Measurements from ENCODE around the gene BICD1. TPM values are rescaled to one million over a fixed set of nuclear protein-coding genes. Genes with fewer than 3 reads are reported as not detected.

BICD1 gene
- 36.9 to 40.9 TPM (median 38.6 TPM) in 3 replicates for total RNA-seq

DNA sequence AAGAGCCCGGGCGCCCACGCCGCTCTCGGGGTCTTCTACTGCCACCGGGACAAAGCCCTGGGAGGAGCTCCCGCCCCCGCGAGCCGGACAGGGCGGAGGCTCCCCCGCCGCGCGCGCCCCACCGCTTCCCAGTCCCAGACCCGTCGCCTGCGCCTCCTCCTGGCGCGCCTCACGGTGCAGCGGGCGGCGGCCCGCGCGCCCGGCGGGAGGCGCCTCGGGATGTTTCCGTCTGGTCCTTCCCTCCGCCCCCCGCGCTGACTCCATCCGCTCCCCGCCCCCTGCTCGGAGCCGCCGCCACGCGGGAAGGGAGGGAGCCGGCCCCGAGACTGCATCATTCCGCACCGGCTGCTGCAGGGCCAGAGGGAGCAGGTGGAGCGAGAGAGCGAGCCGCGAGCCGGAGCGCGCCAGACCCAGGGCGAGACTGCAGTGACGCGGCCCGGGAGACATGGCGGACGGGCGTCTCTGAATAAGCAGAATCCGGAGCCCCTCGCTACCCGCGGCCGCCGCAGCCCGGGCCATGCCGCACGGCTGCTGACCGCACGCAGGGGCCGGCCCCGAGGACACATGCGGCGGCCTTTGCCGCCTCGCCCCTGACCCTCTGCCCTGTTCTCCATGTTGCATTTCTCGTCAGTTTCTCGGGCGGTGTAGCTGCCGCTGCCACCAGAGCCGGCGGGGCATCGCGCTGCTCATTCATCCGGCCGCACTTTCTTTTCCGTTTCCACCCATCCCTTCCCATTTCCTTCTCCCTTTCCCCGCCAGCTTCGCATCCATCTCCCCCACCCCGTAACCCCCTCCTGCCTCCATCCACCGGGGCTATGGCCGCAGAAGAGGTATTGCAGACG lies at the start of gene BICD1:
Gene BICD1 (plus strand): TSS at position 331 of the 842 bp plus-strand sequence. CDS start 485 bp downstream, at position 816.
- Mint-ChIP-seq H3K27ac (peak within 1 kb of the TSS; percentile 95), H3K27me3 (ENCODE audit: low read depth) (no peaks in the 10 kb centered on the region), H3K4me1 (peaks cover 28% of the 10 kb centered on the region), H3K9me3 (no peaks in the 10 kb centered on the region), H3K4me3 (peak within 1 kb of the TSS; percentile 87), H3K36me3 (no peaks in the 10 kb centered on the region)
- DNase-seq (ENCODE audit: low spot score in 2 of 2, unreplicated experiment in 2 of 2), result peak; percentile 73 to 81
- TF ChIP-seq, protein P1, sequence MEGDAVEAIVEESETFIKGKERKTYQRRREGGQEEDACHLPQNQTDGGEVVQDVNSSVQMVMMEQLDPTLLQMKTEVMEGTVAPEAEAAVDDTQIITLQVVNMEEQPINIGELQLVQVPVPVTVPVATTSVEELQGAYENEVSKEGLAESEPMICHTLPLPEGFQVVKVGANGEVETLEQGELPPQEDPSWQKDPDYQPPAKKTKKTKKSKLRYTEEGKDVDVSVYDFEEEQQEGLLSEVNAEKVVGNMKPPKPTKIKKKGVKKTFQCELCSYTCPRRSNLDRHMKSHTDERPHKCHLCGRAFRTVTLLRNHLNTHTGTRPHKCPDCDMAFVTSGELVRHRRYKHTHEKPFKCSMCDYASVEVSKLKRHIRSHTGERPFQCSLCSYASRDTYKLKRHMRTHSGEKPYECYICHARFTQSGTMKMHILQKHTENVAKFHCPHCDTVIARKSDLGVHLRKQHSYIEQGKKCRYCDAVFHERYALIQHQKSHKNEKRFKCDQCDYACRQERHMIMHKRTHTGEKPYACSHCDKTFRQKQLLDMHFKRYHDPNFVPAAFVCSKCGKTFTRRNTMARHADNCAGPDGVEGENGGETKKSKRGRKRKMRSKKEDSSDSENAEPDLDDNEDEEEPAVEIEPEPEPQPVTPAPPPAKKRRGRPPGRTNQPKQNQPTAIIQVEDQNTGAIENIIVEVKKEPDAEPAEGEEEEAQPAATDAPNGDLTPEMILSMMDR (IDR thresholded peaks at IDR 0.05; ENCODE audit: unreplicated experiment), result no peak

DNA sequence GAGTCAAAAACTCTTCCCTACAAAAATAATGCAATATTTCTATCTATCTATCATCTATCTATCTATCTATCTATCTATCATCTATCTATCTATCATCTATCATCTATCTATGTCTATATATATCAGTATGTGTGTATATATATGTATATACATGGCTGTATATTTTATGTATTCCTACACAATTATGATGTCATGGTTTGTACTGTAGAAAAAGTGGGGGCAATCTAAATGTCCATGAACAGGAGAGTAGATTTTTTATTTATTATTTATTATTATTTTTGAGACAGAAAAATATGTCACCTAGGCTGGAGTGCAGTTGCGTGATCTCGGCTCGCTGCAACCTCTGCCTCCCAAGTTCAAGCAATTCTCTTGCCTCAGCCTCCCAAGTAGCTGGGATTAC lies 45.6 kb upstream of the BICD1 start:
- no peak for DNase-seq (ENCODE audit: low spot score in 2 of 2, unreplicated experiment in 2 of 2)
- Mint-ChIP-seq H3K27ac (no peak overlapping the region), H3K4me3 (no peak overlapping the region), H3K36me3 (no peaks in the 10 kb centered on the region), H3K9me3 (no peaks in the 10 kb centered on the region), H3K4me1 (peaks cover 13% of the 10 kb centered on the region), H3K27me3 (ENCODE audit: low read depth) (no peaks in the 10 kb centered on the region)
- TF ChIP-seq, protein P1 (IDR thresholded peaks at IDR 0.05; ENCODE audit: unreplicated experiment), result no peak

DNA sequence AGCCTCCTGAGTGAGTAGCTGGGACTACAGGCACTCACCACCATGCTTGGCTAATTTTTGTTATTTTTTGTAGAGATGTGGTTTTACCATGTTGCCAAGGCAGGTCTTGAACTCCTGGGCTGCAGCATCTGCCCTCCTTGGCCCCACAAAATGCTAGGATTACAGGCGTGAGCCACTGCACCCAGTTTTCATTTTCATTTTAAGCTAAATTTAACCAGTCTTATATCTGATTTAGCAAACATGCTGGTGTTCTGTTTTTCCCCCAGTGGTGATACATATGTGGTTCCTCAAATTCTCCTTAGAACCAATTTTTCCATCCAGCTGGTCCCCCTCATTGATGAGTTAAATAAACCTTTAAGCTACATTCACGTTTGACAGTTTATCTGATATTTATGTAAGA lies 43.8 kb upstream of the BICD1 start:
- no peaks in the 10 kb centered on the region for H3K36me3 Mint-ChIP-seq
- H3K4me1 Mint-ChIP-seq, result peaks cover 13% of the 10 kb centered on the region
- TF ChIP-seq, protein P1 (IDR thresholded peaks at IDR 0.05; ENCODE audit: unreplicated experiment), result no peak
- no peak overlapping the region for H3K27ac Mint-ChIP-seq
- no peaks in the 10 kb centered on the region for H3K27me3 Mint-ChIP-seq (ENCODE audit: low read depth)
- H3K9me3 Mint-ChIP-seq, result no peaks in the 10 kb centered on the region
- DNase-seq (ENCODE audit: low spot score in 2 of 2, unreplicated experiment in 2 of 2), result no peak
- H3K4me3 Mint-ChIP-seq, result no peak overlapping the region

DNA sequence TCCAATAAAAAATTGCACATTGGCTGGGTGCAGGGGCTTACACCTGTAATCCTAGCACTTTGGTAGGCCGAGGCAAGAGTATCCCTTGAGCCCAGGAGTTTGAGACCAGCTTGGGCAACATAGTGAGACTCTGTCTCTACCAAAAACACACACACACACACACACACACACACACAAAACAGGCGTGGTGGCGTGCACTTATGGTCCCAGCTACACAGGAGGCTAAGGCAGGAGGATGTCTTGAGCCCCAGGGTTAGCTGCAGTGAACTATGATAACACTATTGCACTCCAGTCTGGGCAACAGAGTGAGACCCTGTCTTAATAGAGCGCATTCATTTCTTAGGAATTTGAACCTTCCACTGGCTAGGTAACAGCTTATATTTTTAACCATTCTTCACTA lies 42.9 kb upstream of the BICD1 start:
- Mint-ChIP-seq H3K27me3 (ENCODE audit: low read depth) (no peaks in the 10 kb centered on the region), H3K27ac (no peak overlapping the region), H3K36me3 (no peaks in the 10 kb centered on the region), H3K4me3 (no peak overlapping the region), H3K4me1 (peaks cover 12% of the 10 kb centered on the region), H3K9me3 (no peaks in the 10 kb centered on the region)
- TF ChIP-seq, protein P1 (IDR thresholded peaks at IDR 0.05; ENCODE audit: unreplicated experiment), result no peak
- DNase-seq (ENCODE audit: low spot score in 2 of 2, unreplicated experiment in 2 of 2), result no peak

DNA sequence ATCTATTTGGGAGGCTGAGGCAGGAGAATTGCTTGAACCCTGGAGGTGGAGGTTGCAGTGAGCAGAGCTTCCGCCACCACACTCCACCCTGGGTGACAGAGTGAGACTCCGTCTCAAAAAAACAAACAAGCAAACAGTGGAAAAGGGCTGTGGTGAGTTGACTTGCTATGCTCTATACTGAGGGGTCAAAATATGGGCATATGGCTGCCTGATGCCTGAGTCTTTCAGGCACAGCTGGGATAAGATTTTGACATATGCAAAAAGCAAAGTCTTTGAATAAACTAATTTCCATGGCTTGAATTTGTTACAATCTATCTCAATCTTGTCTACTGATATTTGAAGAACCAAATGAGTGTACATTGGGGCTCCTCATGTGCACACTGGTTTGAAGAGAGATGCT lies 40.4 kb upstream of the BICD1 start:
- no peaks in the 10 kb centered on the region for H3K36me3 Mint-ChIP-seq
- H3K4me3 Mint-ChIP-seq, result no peak overlapping the region
- H3K27ac Mint-ChIP-seq, result no peak overlapping the region
- H3K27me3 Mint-ChIP-seq (ENCODE audit: low read depth), result no peaks in the 10 kb centered on the region
- TF ChIP-seq, protein P1 (IDR thresholded peaks at IDR 0.05; ENCODE audit: unreplicated experiment), result no peak
- no peaks in the 10 kb centered on the region for H3K9me3 Mint-ChIP-seq
- no peak for DNase-seq (ENCODE audit: low spot score in 2 of 2, unreplicated experiment in 2 of 2)
- peaks cover 8% of the 10 kb centered on the region for H3K4me1 Mint-ChIP-seq
